OCI-LY3 (cell line): ENCODE data around the gene LRRC8D.

Experiments used
- H2AFZ ChIP-seq: fragments of 200-600, 300-600 bp; shearing (Covaris generic); 2 replicates; pipeline ENCODE4 v1.6.0; 2014; ENCODE audit warnings: antibody characterized with exemption, low read depth, low read length
- H3K27ac ChIP-seq: fragments of 200-600, 300-600 bp; sonication (generic); 2 replicates; pipeline ENCODE4 v1.5.1; 2014; ENCODE audit warnings: mild to moderate bottlenecking, low read length, moderate library complexity, mixed read lengths
- H3K27me3 ChIP-seq: fragments of 200-600, 300-600 bp; sonication (generic); 2 replicates; pipeline ENCODE4 v1.6.1; 2014; ENCODE audit warnings: low read depth, low read length, mixed read lengths
- H3K36me3 ChIP-seq: fragments of 200-600, 300-600 bp; sonication (generic); replicated peaks from 2 replicates; pipeline ENCODE3; 2014; ENCODE audit warnings: low read depth, low read length, mixed read lengths
- H3K4me1 ChIP-seq: fragments of 300-600, 200-600 bp; sonication (generic); 2 replicates; pipeline ENCODE4 v1.6.1; 2014; ENCODE audit warnings: low read length, mixed read lengths
- H3K4me2 ChIP-seq: fragments of 200-600, 300-600 bp; sonication (generic); 2 replicates; pipeline ENCODE4 v1.6.1; 2014; ENCODE audit warnings: low read length, mixed read lengths
- H3K4me3 ChIP-seq: fragments of 300-600, 200-600 bp; sonication (generic); 2 replicates; pipeline ENCODE4 v1.5.1; 2014; ENCODE audit warnings: antibody characterized with exemption, mild to moderate bottlenecking, low read length, moderate library complexity
- H3K79me2 ChIP-seq: fragments of 300-600, 200-600 bp; shearing (Covaris generic); 2 replicates; pipeline ENCODE4 v1.6.1; 2014; ENCODE audit warnings: mild to moderate bottlenecking, low read length, mixed read lengths
- H3K9ac ChIP-seq: fragments of 300-600, 200-600 bp; shearing (Covaris generic); 2 replicates; pipeline ENCODE4 v1.6.0; 2014; ENCODE audit warnings: mild to moderate bottlenecking, low read length, moderate library complexity
- H3K9me3 ChIP-seq: fragments of 200-600, 300-600 bp; shearing (Covaris generic); 2 replicates; pipeline ENCODE4 v1.6.1; 2014; ENCODE audit warnings: low read length, mixed read lengths; ENCODE audit not compliant: insufficient read depth
- H4K20me1 ChIP-seq: fragments of 200-600, 300-600 bp; sonication (generic); 2 replicates; pipeline ENCODE4 v1.6.1; 2016; ENCODE audit warnings: low read length, mixed read lengths; ENCODE audit not compliant: insufficient read depth
- EZH2phosphoT487 ChIP-seq: fragments of 200-600 bp; shearing (Covaris generic); IDR thresholded peaks from 2 replicates; pipeline ENCODE4 v1.6.1; 2018; ENCODE audit warnings: antibody characterized with exemption, mixed run types, low read depth
- TF ChIP-seq, protein P1 (sequence below): fragments of 200-600, 300-600 bp; sonication (generic); IDR thresholded peaks from 2 replicates; pipeline ENCODE4 v1.5.1; 2014; ENCODE audit warnings: antibody characterized with exemption, low read length, low read depth

Gene LRRC8D

DNA sequence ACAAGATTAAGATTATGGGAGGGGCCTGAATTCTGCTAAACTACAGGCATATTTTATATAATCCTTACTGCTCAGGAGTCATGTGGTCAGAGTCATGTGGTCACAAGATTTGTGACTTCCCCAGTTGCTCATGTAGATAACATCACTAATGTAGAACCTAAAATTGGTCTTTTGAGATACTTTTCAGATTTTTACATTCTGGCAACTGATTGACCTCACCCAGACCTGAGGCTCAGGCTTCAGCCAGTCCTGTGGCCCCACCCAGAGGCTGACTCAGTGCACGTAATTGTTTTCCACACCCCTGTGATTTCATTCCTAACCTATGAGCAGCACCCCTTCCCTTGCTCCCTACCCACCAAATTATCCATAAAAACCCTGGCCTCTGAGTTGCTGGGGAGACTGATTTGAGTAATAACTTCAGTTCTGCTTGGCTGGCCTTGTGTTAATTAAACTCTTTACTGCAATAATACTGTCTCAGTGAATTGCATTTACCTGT lies 132.3 kb downstream of the LRRC8D start:
- Histone ChIP-seq H3K9me3 (no peaks in the 10 kb centered on the region), H3K79me2 (no peaks in the 10 kb centered on the region), H3K36me3 (no peaks in the 10 kb centered on the region), H3K27ac (peak overlapping the region; percentile 49), H3K4me1 (peaks cover 29% of the 10 kb centered on the region), H3K27me3 (no peaks in the 10 kb centered on the region), H3K9ac (no peak overlapping the region), H4K20me1 (no peaks in the 10 kb centered on the region), H3K4me3 (peak overlapping the region; percentile 23; the same call in 1 of the 2 replicates), H3K4me2 (peak overlapping the region; percentile 27), H2AFZ (peak overlapping the region; percentile 30; the same call in 1 of the 2 replicates)
- TF ChIP-seq, protein P1, sequence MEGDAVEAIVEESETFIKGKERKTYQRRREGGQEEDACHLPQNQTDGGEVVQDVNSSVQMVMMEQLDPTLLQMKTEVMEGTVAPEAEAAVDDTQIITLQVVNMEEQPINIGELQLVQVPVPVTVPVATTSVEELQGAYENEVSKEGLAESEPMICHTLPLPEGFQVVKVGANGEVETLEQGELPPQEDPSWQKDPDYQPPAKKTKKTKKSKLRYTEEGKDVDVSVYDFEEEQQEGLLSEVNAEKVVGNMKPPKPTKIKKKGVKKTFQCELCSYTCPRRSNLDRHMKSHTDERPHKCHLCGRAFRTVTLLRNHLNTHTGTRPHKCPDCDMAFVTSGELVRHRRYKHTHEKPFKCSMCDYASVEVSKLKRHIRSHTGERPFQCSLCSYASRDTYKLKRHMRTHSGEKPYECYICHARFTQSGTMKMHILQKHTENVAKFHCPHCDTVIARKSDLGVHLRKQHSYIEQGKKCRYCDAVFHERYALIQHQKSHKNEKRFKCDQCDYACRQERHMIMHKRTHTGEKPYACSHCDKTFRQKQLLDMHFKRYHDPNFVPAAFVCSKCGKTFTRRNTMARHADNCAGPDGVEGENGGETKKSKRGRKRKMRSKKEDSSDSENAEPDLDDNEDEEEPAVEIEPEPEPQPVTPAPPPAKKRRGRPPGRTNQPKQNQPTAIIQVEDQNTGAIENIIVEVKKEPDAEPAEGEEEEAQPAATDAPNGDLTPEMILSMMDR = peak; percentile 58
- TF ChIP-seq EZH2phosphoT487 = no peak

DNA sequence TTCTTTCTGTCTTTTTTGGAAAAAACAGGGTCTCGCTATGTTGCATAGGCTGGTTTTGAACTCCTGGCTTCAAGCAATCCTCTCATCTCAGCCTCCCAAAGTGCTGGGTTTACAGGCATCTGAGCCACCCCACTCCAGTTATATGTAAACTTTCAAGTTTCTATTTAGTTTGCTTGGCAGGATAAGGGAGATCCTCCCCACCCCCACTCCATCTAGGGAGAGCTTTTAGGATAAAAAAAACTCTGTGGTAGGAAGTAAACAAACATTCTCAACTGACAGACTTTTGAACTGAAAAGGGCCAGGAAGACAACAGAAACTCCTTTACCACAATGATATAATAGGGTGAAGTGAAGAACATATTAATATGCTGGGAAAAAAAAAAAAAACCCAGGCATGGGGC lies 133.1 kb downstream of the LRRC8D start:
- Histone ChIP-seq H3K4me1 (peaks cover 27% of the 10 kb centered on the region), H3K27me3 (no peaks in the 10 kb centered on the region), H4K20me1 (no peaks in the 10 kb centered on the region), H3K4me3 (no peak overlapping the region), H3K79me2 (no peaks in the 10 kb centered on the region), H3K9me3 (no peaks in the 10 kb centered on the region), H3K4me2 (no peak overlapping the region), H3K27ac (no peak overlapping the region), H3K36me3 (no peaks in the 10 kb centered on the region), H2AFZ (no peak overlapping the region), H3K9ac (no peak overlapping the region)
- TF ChIP-seq, protein P1 = no peak
- TF ChIP-seq EZH2phosphoT487 = no peak

DNA sequence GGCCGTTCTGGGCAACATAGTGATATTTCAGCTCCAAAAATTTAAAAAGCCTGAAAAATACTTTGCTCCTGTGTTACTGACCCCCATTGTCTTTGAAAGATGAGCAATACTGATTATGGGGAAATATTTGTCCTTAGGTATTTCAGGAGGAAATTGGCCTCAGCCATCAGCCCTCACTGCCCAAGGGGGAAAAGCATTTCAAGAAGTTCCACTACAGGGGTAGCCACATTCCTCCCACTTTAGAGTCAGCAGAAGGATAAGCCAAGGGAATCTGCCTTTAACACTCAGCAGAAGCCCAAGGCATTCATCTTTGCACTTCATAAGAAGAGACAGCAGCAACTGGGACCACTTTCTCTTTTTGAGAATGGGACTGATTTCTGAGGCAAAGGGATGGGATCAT lies 133.6 kb downstream of the LRRC8D start:
- H3K9me3 ChIP-seq = no peaks in the 10 kb centered on the region
- H3K4me3 ChIP-seq = no peak overlapping the region
- no peak overlapping the region for H3K9ac ChIP-seq
- H3K4me2 ChIP-seq = no peak overlapping the region
- no peaks in the 10 kb centered on the region for H3K36me3 ChIP-seq
- no peak for TF ChIP-seq EZH2phosphoT487
- TF ChIP-seq, protein P1 = no peak
- no peak overlapping the region for H3K27ac ChIP-seq
- no peaks in the 10 kb centered on the region for H3K27me3 ChIP-seq
- no peak overlapping the region for H2AFZ ChIP-seq
- no peaks in the 10 kb centered on the region for H4K20me1 ChIP-seq
- H3K79me2 ChIP-seq = no peaks in the 10 kb centered on the region
- H3K4me1 ChIP-seq = peaks cover 27% of the 10 kb centered on the region

DNA sequence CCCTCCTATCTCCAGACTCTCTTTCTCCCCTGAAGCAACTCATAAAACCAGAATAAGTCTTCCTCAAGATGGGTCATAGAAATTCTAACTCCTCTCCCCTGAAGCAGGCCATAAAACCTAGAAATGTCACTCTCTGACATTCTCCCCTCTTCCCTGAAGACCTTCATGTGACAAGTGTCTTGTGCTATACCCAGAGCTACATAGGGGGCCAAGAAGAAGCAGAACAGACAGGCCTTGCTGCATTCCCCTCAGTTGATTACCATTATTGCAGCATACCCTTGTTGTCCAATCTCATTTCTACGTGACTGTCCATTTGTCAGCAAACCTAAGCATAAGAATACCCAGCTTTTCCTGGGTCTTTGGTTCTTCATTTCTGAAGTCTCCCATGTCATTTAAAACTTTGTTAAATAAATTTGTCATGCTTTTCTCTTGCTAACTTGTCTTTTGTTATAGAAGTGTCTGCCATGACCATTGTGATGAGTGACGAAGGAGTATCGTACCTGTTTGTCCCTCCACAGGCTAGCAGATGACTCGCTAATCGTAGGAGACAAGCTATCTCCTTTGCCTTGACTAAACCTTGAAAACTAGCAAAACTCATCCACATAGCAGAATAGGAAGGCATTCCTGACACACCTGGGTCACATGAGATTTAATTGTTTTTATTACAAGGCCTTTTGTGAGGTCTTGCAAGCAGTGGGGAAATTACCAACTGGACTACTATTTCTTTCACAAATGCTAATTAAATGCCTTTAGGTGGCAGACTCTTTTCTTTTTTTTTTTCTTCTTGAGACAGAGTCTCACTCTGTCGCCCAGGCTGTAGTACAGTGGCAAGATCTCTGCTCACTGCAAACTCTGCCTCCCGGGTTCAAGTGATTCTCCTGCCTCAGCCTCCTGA lies 134.7 kb downstream of the LRRC8D start:
- H2AFZ ChIP-seq = no peak overlapping the region
- H3K9ac ChIP-seq = no peak overlapping the region
- no peaks in the 10 kb centered on the region for H4K20me1 ChIP-seq
- H3K4me2 ChIP-seq = no peak overlapping the region
- no peak overlapping the region for H3K27ac ChIP-seq
- H3K36me3 ChIP-seq = no peaks in the 10 kb centered on the region
- no peaks in the 10 kb centered on the region for H3K9me3 ChIP-seq
- H3K79me2 ChIP-seq = no peaks in the 10 kb centered on the region
- H3K4me3 ChIP-seq = no peak overlapping the region
- TF ChIP-seq, protein P1 = no peak
- TF ChIP-seq EZH2phosphoT487 = no peak
- H3K27me3 ChIP-seq = no peaks in the 10 kb centered on the region
- H3K4me1 ChIP-seq = peaks cover 20% of the 10 kb centered on the region
